GM23338 (cell line): ENCODE measurements around the gene ATF6. TPM values are rescaled to one million over a fixed set of nuclear protein-coding genes. Genes with fewer than 3 reads are reported as not detected.

Experiments used
- ATAC-seq: fragments of 200-7000 bp; cut with Tn5 transposase; 3 replicates; pipeline ENCODE4 v1.9.1; 2020
- DNase-seq: peaks from one replicate; pipeline ENCODE4 v3.0.0-alpha.2; 2015; ENCODE audit warnings: low spot score
- H2AFZ ChIP-seq: fragments of 200-600 bp; sonication (generic); 2 replicates; pipeline ENCODE4 v1.8.0; 2016; ENCODE audit warnings: antibody characterized with exemption, mild to moderate bottlenecking, moderate library complexity
- H3F3A ChIP-seq: fragments of 200-600 bp; sonication (generic); replicated peaks from 2 replicates; pipeline ENCODE4 v1.8.0; 2017; ENCODE audit warnings: antibody characterized with exemption, mixed run types, low read depth
- H3K27ac ChIP-seq: fragments of 200-600 bp; sonication (generic); 2 replicates; pipeline ENCODE4 v1.6.1; 2016; ENCODE audit warnings: low read depth
- H3K27me3 ChIP-seq: fragments of 200-600 bp; sonication (generic); 2 replicates; pipeline ENCODE4 v1.8.0; 2016; ENCODE audit warnings: mild to moderate bottlenecking, mixed run types, moderate library complexity; ENCODE audit not compliant: insufficient read depth
- H3K36me3 ChIP-seq: fragments of 200-600 bp; sonication (generic); 2 replicates; pipeline ENCODE4 v1.8.0; 2016; ENCODE audit warnings: mild to moderate bottlenecking; ENCODE audit not compliant: insufficient read depth
- H3K4me1 ChIP-seq: fragments of 200-600 bp; sonication (generic); 2 replicates; pipeline ENCODE4 v1.8.0; 2016; ENCODE audit warnings: mild to moderate bottlenecking, moderate library complexity; ENCODE audit not compliant: insufficient read depth
- H3K4me2 ChIP-seq: fragments of 200-600 bp; sonication (generic); 2 replicates; pipeline ENCODE4 v1.7.1; 2017; ENCODE audit warnings: mixed run types
- H3K4me3 ChIP-seq: fragments of 200-600 bp; sonication (generic); 2 replicates; pipeline ENCODE4 v1.6.1; 2016; ENCODE audit warnings: mixed run types
- H3K79me2 ChIP-seq: fragments of 200-600 bp; sonication (generic); replicated peaks from 2 replicates; pipeline ENCODE4 v1.8.0; 2017; ENCODE audit warnings: mild to moderate bottlenecking; ENCODE audit not compliant: insufficient read depth
- H3K9me2 ChIP-seq: fragments of 200-600 bp; sonication (generic); 2 replicates; pipeline ENCODE4 v1.8.0; 2017; ENCODE audit not compliant: insufficient read depth
- H4K20me1 ChIP-seq: fragments of 200-600 bp; sonication (generic); replicated peaks from 2 replicates; pipeline ENCODE4 v1.8.0; 2017; ENCODE audit warnings: mild to moderate bottlenecking; ENCODE audit not compliant: insufficient read depth
- H3K27ac Mint-ChIP-seq: 2 replicates; pipeline ENCODE4 v1.8.0; 2020; ENCODE audit warnings: inconsistent platforms, mild to moderate bottlenecking, moderate library complexity, mixed read lengths
- H3K27me3 Mint-ChIP-seq: 3 replicates; pipeline ENCODE4 v1.8.0; 2022; ENCODE audit warnings: low read depth, mild to moderate bottlenecking, moderate library complexity, mixed read lengths, inconsistent platforms; ENCODE audit not compliant: insufficient read depth, poor library complexity
- H3K36me3 Mint-ChIP-seq: 3 replicates; pipeline ENCODE4 v1.8.0; 2021; ENCODE audit warnings: low read depth, mild to moderate bottlenecking, inconsistent platforms, moderate library complexity, mixed read lengths
- H3K4me1 Mint-ChIP-seq: 3 replicates; pipeline ENCODE4 v1.8.0; 2020; ENCODE audit warnings: mild to moderate bottlenecking, inconsistent platforms, mixed read lengths
- H3K4me3 Mint-ChIP-seq: 3 replicates; pipeline ENCODE4 v1.8.0; 2021; ENCODE audit warnings: moderate library complexity, mild to moderate bottlenecking, inconsistent platforms, mixed read lengths
- H3K9me3 Mint-ChIP-seq: 3 replicates; pipeline ENCODE4 v1.8.0; 2020; ENCODE audit warnings: moderate library complexity, mild to moderate bottlenecking, inconsistent platforms, mixed read lengths
- CREB1 ChIP-seq: fragments of 250-450 bp; sonication (Bioruptor Pico); IDR thresholded peaks from 2 replicates; pipeline ENCODE4 v1.5.0; 2020; ENCODE audit warnings: low read depth, mild to moderate bottlenecking, moderate library complexity
- EZH2 ChIP-seq: fragments of 200-600 bp; sonication (generic); IDR thresholded peaks from one replicate; pipeline ENCODE4 v1.8.0; 2017; ENCODE audit warnings: antibody characterized with exemption, mild to moderate bottlenecking, low read depth; ENCODE audit not compliant: unreplicated experiment
- EZH2phosphoT487 ChIP-seq: fragments of 200-600 bp; sonication (generic); IDR thresholded peaks from one replicate; pipeline ENCODE4 v1.8.1; 2018; ENCODE audit warnings: antibody characterized with exemption; ENCODE audit not compliant: unreplicated experiment
- JUNB ChIP-seq: IDR thresholded peaks from one replicate; pipeline ENCODE4 v1.6.1; 2016; ENCODE audit warnings: antibody characterized with exemption; ENCODE audit not compliant: unreplicated experiment
- NANOG ChIP-seq: IDR thresholded peaks from 2 replicates; pipeline ENCODE4 v1.6.1; 2016; ENCODE audit warnings: antibody characterized with exemption, borderline replicate concordance
- POLR2AphosphoS5 ChIP-seq: IDR thresholded peaks from 2 replicates; pipeline ENCODE4 v1.6.1; 2016; ENCODE audit warnings: antibody characterized with exemption, low read depth
- STAT1 ChIP-seq: IDR thresholded peaks from one replicate; pipeline ENCODE4 v1.6.1; 2016; ENCODE audit warnings: antibody characterized with exemption; ENCODE audit not compliant: unreplicated experiment
- ZNF114 ChIP-seq: fragments of 250-450 bp; sonication (Bioruptor Pico); IDR thresholded peaks from 2 replicates; pipeline ENCODE4 v1.5.0; 2020; ENCODE audit warnings: mild to moderate bottlenecking, moderate library complexity
- ZNF331 ChIP-seq: fragments of 250-450 bp; sonication (Bioruptor Pico); IDR thresholded peaks from 2 replicates; pipeline ENCODE4 v1.5.0; 2020; ENCODE audit warnings: low read depth, mild to moderate bottlenecking, moderate library complexity
- polyA plus RNA-seq: library from polyadenylated mRNA; unstranded; fragments of >200 nt; fragmentation: Nextera tagmentation; extraction: Ambion mirVana; gene quantifications from 2 replicates; pipeline ENCODE4 v1.2.1, GENCODE V29; 2016
- total RNA-seq: library from RNA; depleted of rRNA; stranded (reverse); fragments of >200 nt; shearing (Covaris generic); gene quantifications from 2 replicates; pipeline ENCODE4 v1.2.3, GENCODE V29; 2014
- TF ChIP-seq, protein P1 (sequence below): fragments of 250-450 bp; sonication (Bioruptor Pico); IDR thresholded peaks from 2 replicates; pipeline ENCODE4 v1.5.0; 2020; ENCODE audit warnings: mild to moderate bottlenecking, moderate library complexity
- TF ChIP-seq, protein P2 (sequence below): IDR thresholded peaks from one replicate; pipeline ENCODE4 v1.6.1; 2018; ENCODE audit warnings: antibody characterized with exemption; ENCODE audit not compliant: unreplicated experiment
- TF ChIP-seq, protein P3 (sequence below), 2 experiments: fragments of 200-600 bp in 1 of 2; sonication (generic) in 1 of 2; conservative IDR thresholded peaks; 2 replicates each; pipeline versions ENCODE4 v1.5.1 to v1.6.1; 2016 to 2017; ENCODE audit warnings: antibody characterized with exemption in 2 of 2, low read depth in 2 of 2, mild to moderate bottlenecking in 2 of 2, moderate library complexity in 1 of 2
- TF ChIP-seq, protein P4 (sequence below): IDR thresholded peaks from 2 replicates; pipeline ENCODE4 v1.6.1; 2016; ENCODE audit warnings: antibody characterized with exemption

Gene ATF6
- total and polyA plus RNA-seq, 2 experiments from 2014 or later = 5.0 to 13.5 TPM

DNA sequence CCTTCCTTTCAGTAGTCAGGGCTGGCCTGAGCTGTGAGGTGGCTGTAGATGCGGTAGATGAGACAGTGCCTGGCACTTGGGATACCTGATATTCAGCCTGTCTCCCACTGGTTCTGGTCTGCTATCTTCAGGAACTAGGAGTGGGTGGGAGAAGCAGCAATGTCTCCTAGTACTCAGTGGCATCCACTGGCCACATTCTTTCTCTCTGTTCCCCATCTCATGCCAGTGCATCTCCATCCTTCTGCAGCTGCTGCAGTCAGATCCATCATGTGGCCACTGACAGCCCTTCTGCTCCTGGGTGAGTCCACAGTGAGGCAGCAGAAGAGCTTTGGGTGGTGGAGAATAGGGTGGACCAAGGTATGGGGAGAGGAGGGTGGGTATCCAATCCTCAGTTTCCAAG lies 43.7 kb upstream of the ATF6 start:
- Mint-ChIP-seq H3K4me1 (peaks cover 6% of the 10 kb centered on the region; the same call in 2 of the 3 replicates), H3K27ac (no peak overlapping the region), H3K9me3 (no peaks in the 10 kb centered on the region; the same call in 2 of the 3 replicates), H3K27me3 (peaks cover 36% of the 10 kb centered on the region), H3K36me3 (no peaks in the 10 kb centered on the region), H3K4me3 (no peak overlapping the region)
- Histone ChIP-seq H3K9me2 (0 out of 2 replicates have a peak, but pooled peaks cover 2% of the 10 kb centered on the region), H3K4me2 (no peak overlapping the region), H3K27ac (no peak overlapping the region), H3K4me1 (no peaks in the 10 kb centered on the region; the same call in 1 of the 2 replicates), H3K79me2 (no peaks in the 10 kb centered on the region), H3K36me3 (no peaks in the 10 kb centered on the region), H3K4me3 (no peak overlapping the region), H4K20me1 (no peaks in the 10 kb centered on the region), H2AFZ (no peak overlapping the region), H3K27me3 (peaks cover 39% of the 10 kb centered on the region), H3F3A (no peaks in the 10 kb centered on the region)
- no peak for DNase-seq
- TF ChIP-seq, protein P1, sequence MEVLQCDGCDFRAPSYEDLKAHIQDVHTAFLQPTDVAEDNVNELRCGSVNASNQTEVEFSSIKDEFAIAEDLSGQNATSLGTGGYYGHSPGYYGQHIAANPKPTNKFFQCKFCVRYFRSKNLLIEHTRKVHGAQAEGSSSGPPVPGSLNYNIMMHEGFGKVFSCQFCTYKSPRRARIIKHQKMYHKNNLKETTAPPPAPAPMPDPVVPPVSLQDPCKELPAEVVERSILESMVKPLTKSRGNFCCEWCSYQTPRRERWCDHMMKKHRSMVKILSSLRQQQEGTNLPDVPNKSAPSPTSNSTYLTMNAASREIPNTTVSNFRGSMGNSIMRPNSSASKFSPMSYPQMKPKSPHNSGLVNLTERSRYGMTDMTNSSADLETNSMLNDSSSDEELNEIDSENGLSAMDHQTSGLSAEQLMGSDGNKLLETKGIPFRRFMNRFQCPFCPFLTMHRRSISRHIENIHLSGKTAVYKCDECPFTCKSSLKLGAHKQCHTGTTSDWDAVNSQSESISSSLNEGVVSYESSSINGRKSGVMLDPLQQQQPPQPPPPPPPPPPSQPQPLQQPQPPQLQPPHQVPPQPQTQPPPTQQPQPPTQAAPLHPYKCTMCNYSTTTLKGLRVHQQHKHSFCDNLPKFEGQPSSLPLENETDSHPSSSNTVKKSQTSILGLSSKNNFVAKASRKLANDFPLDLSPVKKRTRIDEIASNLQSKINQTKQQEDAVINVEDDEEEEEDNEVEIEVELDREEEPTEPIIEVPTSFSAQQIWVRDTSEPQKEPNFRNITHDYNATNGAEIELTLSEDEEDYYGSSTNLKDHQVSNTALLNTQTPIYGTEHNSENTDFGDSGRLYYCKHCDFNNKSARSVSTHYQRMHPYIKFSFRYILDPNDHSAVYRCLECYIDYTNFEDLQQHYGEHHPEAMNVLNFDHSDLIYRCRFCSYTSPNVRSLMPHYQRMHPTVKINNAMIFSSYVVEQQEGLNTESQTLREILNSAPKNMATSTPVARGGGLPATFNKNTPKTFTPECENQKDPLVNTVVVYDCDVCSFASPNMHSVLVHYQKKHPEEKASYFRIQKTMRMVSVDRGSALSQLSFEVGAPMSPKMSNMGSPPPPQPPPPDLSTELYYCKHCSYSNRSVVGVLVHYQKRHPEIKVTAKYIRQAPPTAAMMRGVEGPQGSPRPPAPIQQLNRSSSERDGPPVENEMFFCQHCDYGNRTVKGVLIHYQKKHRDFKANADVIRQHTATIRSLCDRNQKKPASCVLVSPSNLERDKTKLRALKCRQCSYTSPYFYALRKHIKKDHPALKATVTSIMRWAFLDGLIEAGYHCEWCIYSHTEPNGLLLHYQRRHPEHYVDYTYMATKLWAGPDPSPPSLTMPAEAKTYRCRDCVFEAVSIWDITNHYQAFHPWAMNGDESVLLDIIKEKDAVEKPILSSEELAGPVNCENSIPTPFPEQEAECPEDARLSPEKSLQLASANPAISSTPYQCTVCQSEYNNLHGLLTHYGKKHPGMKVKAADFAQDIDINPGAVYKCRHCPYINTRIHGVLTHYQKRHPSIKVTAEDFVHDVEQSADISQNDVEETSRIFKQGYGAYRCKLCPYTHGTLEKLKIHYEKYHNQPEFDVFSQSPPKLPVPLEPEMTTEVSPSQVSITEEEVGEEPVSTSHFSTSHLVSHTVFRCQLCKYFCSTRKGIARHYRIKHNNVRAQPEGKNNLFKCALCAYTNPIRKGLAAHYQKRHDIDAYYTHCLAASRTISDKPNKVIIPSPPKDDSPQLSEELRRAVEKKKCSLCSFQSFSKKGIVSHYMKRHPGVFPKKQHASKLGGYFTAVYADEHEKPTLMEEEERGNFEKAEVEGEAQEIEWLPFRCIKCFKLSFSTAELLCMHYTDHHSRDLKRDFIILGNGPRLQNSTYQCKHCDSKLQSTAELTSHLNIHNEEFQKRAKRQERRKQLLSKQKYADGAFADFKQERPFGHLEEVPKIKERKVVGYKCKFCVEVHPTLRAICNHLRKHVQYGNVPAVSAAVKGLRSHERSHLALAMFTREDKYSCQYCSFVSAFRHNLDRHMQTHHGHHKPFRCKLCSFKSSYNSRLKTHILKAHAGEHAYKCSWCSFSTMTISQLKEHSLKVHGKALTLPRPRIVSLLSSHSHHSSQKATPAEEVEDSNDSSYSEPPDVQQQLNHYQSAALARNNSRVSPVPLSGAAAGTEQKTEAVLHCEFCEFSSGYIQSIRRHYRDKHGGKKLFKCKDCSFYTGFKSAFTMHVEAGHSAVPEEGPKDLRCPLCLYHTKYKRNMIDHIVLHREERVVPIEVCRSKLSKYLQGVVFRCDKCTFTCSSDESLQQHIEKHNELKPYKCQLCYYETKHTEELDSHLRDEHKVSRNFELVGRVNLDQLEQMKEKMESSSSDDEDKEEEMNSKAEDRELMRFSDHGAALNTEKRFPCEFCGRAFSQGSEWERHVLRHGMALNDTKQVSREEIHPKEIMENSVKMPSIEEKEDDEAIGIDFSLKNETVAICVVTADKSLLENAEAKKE = no peak
- TF ChIP-seq, protein P2, sequence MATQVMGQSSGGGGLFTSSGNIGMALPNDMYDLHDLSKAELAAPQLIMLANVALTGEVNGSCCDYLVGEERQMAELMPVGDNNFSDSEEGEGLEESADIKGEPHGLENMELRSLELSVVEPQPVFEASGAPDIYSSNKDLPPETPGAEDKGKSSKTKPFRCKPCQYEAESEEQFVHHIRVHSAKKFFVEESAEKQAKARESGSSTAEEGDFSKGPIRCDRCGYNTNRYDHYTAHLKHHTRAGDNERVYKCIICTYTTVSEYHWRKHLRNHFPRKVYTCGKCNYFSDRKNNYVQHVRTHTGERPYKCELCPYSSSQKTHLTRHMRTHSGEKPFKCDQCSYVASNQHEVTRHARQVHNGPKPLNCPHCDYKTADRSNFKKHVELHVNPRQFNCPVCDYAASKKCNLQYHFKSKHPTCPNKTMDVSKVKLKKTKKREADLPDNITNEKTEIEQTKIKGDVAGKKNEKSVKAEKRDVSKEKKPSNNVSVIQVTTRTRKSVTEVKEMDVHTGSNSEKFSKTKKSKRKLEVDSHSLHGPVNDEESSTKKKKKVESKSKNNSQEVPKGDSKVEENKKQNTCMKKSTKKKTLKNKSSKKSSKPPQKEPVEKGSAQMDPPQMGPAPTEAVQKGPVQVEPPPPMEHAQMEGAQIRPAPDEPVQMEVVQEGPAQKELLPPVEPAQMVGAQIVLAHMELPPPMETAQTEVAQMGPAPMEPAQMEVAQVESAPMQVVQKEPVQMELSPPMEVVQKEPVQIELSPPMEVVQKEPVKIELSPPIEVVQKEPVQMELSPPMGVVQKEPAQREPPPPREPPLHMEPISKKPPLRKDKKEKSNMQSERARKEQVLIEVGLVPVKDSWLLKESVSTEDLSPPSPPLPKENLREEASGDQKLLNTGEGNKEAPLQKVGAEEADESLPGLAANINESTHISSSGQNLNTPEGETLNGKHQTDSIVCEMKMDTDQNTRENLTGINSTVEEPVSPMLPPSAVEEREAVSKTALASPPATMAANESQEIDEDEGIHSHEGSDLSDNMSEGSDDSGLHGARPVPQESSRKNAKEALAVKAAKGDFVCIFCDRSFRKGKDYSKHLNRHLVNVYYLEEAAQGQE = no peak
- TF ChIP-seq, protein P3, sequence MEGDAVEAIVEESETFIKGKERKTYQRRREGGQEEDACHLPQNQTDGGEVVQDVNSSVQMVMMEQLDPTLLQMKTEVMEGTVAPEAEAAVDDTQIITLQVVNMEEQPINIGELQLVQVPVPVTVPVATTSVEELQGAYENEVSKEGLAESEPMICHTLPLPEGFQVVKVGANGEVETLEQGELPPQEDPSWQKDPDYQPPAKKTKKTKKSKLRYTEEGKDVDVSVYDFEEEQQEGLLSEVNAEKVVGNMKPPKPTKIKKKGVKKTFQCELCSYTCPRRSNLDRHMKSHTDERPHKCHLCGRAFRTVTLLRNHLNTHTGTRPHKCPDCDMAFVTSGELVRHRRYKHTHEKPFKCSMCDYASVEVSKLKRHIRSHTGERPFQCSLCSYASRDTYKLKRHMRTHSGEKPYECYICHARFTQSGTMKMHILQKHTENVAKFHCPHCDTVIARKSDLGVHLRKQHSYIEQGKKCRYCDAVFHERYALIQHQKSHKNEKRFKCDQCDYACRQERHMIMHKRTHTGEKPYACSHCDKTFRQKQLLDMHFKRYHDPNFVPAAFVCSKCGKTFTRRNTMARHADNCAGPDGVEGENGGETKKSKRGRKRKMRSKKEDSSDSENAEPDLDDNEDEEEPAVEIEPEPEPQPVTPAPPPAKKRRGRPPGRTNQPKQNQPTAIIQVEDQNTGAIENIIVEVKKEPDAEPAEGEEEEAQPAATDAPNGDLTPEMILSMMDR (conservative IDR thresholded peaks at IDR 0.05; ENCODE audit: low read depth in 2 of 2) = no peak
- TF ChIP-seq EZH2phosphoT487 (no peak), ZNF114 (CRISPR knock-in tag) (no peak), STAT1 (no peak), ZNF331 (CRISPR knock-in tag) (no peak), CREB1 (CRISPR knock-in tag) (no peak), NANOG (no peak), EZH2 (no peak), JUNB (no peak), POLR2AphosphoS5 (no peak)
- TF ChIP-seq, protein P4, sequence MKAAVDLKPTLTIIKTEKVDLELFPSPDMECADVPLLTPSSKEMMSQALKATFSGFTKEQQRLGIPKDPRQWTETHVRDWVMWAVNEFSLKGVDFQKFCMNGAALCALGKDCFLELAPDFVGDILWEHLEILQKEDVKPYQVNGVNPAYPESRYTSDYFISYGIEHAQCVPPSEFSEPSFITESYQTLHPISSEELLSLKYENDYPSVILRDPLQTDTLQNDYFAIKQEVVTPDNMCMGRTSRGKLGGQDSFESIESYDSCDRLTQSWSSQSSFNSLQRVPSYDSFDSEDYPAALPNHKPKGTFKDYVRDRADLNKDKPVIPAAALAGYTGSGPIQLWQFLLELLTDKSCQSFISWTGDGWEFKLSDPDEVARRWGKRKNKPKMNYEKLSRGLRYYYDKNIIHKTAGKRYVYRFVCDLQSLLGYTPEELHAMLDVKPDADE = no peak
- no peak for ATAC-seq
